Fibroblast of gingiva (primary cell): ENCODE data around the gene TBC1D14.
"Not testable (repeated sequence)": the region's sequence is repeated elsewhere in the genome, so short reads cannot be mapped to it uniquely, and the experiment has no call there.

ENCODE experiments used
- DNase-seq: peaks from one replicate; pipeline ENCODE4 v3.0.0-alpha.2; 2011; ENCODE audit warnings: low read depth

The TBC1D14 gene

GRCh38 chr4:6910340-6910959, 824 bp downstream of the TBC1D14 start:
- DNase-seq, result no peak

- no peak for DNase-seq
Measured at GRCh38 chr4:6910960-6911874, 1.6 kb downstream of the TBC1D14 start.

- not testable (repeated sequence) for DNase-seq
Measured at GRCh38 chr4:6911917-6912316, 2.3 kb downstream of the TBC1D14 start.

GRCh38 chr4:6912441-6912840, 2.8 kb downstream of the TBC1D14 start:
- no peak for DNase-seq

GRCh38 chr4:6913350-6913905, 3.8 kb downstream of the TBC1D14 start:
- no peak for DNase-seq

- DNase-seq, result no peak
Measured at GRCh38 chr4:6914448-6914847, 4.8 kb downstream of the TBC1D14 start.

- DNase-seq, result no peak
Measured at GRCh38 chr4:6915041-6916005, 5.7 kb downstream of the TBC1D14 start.

GRCh38 chr4:6916069-6916586, 6.5 kb downstream of the TBC1D14 start:
- no peak for DNase-seq

- DNase-seq, result no peak
Measured at GRCh38 chr4:6916587-6917460, 7.2 kb downstream of the TBC1D14 start.

- no peak for DNase-seq
Measured at GRCh38 chr4:6917461-6918271, 8.0 kb downstream of the TBC1D14 start.

GRCh38 chr4:6918338-6918737, 8.7 kb downstream of the TBC1D14 start:
- no peak for DNase-seq

GRCh38 chr4:6920171-6920570, 10.5 kb downstream of the TBC1D14 start:
- no peak for DNase-seq

GRCh38 chr4:6923507-6923906, 13.9 kb downstream of the TBC1D14 start:
- no peak for DNase-seq

GRCh38 chr4:6924361-6924779, 14.7 kb downstream of the TBC1D14 start:
- DNase-seq, result no peak

- DNase-seq, result no peak
Measured at GRCh38 chr4:6925357-6925836, 15.8 kb downstream of the TBC1D14 start.

- no peak for DNase-seq
Measured at GRCh38 chr4:6926081-6926480, 16.5 kb downstream of the TBC1D14 start.

- no peak for DNase-seq
Measured at GRCh38 chr4:6926681-6927478, 17.3 kb downstream of the TBC1D14 start.

GRCh38 chr4:6928081-6928480, 18.5 kb downstream of the TBC1D14 start:
- no peak for DNase-seq

GRCh38 chr4:6929339-6929811, 19.7 kb downstream of the TBC1D14 start:
- no peak for DNase-seq
